Measurements from ENCODE around the gene CHKA. TPM values are rescaled to one million over a fixed set of nuclear protein-coding genes. Genes with fewer than 3 reads are reported as not detected.
A peak's percentile ranks its signal among the peaks of the same experiment; 100 is the strongest.

The CHKA gene
- polyA plus RNA-seq, 1 donor = 21.4 TPM

GRCh38 chr11:68033708-68034045 lies 87.5 kb downstream of the CHKA start:
- no peak for DNase-seq (ENCODE audit: low read depth)

- DNase-seq (ENCODE audit: low read depth) = no peak
Measured at GRCh38 chr11:68032997-68033707, 88.0 kb downstream of the CHKA start.

DNA sequence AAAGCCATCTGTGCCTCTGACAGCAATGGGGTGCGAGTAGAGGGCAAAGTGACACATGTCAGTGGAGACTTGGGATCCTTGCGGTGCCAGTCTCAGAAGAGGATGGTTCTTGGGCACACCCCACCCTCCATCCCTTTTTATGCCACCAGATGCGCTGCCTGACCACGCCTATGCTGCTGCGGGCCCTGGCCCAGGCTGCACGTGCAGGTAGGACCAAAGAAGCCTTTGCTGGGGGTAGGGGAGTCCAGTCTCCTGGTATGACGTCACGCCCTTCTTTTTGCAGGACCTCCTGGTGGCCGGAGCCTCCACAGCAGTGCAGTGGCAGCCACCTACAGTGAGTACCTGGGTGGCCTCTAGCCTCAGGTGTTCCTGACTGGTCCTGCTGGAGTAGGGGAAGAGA lies 89.2 kb downstream of the CHKA start:
- DNase-seq (ENCODE audit: low read depth) = no peak

DNA sequence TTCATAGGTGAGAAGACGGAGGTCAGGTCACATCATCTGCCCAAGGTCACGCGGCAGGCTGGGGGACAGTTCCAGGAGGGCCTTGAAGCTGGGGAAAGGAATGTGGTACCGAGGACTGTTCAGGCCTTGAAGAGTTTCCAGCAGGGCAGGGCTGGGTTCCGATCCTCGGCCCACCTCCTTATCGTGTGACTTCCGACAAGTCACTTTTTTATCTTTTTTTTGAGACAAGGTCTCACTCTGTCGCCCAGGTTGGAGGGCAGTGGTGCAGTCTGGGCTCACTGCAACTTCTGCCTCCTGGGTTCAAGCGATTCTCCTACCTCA lies 90.1 kb downstream of the CHKA start:
- no peak for DNase-seq (ENCODE audit: low read depth)

DNA sequence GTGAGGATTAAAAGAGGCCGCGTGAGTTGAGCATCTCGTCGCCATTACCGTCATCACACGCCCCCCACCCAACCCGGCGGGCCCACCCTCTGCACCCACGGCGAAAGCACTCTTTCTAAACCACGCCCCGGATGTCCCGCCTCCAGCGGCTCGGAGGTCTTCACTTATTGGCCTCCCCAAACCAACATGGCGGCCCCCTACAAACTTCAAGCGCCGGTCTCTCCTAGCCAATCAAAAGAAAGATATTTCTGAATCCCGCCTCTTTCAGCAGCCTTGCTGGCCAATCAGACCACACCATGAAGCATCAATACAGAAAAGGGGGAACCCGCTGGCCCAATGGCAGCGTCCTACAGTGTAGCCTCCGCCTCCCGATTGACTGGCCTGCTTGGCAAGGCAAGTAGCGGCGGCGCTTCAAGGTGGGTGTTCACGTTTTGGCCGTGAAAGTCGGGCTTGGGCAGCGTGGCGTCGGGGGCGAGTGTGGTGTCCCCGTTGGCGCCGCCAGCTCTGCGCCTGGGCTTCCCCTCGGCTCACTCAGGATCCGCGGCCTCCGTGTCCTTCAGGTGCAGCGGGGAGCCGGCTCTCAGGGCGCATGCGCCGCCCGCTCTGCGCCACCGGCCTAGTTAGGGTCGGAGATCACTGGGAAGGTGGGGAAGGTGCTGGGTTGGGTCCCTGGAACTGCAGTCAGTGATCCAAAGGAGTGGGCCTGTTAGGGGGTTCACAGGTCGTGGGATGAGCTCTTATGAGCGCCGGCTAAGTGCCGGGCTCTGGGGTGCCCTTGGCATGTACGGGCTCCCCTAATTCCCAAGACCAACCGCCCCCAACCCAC lies 90.7 kb downstream of the CHKA start, which contains the start of gene NDUFS8:
Gene NDUFS8 (plus strand): TSS at position 364 of the 826 bp plus-strand sequence. CDS start 1,471 bp downstream, outside the sequence.
- peak; percentile 97 for DNase-seq (ENCODE audit: low read depth)

DNA sequence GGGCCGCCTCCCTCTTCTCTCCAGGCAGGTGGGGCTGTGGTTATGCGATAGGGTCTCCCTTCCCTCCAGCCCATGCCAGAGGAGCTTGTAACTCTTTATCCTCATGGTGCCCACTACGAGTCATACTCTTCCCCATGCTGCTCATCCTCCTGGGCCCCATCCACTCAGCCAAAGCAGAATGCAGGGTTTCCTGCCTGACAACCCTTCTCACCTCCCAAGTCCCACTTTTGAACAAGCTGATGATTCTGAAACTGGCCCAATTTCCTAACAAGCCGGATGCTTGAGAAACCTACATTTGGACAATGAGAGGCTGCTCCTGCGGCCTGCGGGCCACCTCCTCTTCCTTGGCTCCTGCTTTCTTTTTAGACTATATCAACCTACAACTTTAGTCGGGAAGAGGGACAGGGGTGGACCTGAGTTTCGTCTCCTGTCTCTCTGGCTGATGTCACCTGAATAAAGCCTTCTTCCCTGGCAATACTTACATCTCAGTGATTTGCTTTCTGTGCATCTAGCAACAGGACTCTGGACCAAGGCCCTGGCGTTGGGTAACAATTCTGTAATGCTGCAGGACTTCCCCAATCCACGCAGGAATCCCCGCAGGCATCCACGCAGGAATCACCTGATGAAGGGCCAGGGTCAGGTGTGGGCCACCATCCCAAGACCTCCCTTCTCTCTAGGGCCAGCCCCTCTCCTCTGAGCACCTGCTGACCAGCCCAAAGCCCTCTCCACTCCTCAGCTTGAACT lies 92.2 kb downstream of the CHKA start:
- no peak for DNase-seq (ENCODE audit: low read depth)

DNA sequence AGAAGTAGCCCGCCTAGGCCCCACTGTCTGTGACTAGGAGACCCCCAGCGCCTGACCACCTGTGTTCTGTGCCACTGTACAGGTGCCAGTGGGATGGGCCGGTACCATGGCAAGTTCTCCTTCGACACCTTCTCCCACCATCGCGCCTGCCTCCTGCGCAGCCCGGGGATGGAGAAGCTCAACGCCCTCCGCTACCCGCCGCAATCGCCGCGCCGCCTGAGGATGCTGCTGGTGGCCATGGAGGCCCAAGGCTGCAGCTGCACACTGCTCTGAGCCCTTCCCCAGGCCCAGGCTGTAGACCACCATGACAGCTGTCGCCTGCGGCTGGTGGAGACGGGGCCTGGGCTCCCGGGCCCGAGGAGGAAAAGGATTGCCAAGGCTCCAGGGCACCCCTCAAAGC lies 93.5 kb downstream of the CHKA start:
- no peak for DNase-seq (ENCODE audit: low read depth)

DNA sequence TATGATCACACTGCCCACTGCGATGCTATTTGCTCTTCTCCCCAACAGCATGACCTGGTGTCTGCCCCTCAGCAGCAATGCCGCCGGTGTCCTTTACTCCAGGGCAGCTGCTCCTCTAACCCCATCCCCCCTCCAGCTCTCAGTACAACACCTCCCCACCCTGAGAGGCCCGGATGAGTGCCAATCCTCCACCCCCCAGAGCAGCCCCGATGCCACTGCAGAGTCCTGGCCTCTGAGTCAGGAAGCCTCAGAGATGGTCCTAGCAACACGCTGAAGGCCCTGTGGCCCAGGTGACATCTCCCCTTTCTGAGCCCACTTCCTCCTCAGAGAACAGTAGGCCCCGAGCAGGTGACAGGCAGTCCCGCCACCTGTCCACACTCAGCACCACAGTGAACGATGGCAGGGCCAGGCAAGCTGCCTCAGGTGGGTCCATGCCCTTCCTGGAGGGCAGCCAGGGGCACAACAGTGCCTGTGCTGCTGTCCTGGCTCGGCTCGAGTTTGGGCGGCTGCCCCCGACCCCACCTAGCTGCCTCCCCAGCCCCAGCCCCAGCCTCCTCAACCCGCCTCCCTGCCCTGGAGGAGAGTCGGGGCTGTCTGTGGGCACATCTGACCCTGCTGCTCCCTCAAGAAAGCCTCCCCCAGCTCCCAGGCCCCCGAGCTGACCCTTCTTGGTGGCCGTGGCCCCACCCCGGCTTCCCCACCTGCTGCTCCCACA lies 94.6 kb downstream of the CHKA start:
- no peak for DNase-seq (ENCODE audit: low read depth)

DNA sequence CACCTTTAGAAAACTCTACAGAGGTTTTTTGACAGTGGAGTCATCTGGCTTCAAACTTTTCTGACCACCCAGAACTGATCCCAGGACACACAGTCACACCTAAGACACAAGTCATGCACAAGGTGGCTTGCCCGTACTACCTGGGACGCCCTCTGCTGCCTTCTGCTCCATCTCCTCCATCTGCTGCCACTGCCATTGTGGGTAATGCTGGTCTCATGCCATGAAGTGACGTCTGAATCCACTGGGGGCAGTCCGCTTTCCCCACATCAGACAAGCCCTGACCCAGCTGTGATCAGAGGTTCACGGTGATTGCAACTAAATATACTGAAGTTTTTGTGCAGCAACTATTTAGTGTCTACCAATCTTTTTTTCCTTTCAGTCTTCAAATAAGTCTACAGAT lies 96.1 kb downstream of the CHKA start:
- DNase-seq (ENCODE audit: low read depth) = no peak

DNA sequence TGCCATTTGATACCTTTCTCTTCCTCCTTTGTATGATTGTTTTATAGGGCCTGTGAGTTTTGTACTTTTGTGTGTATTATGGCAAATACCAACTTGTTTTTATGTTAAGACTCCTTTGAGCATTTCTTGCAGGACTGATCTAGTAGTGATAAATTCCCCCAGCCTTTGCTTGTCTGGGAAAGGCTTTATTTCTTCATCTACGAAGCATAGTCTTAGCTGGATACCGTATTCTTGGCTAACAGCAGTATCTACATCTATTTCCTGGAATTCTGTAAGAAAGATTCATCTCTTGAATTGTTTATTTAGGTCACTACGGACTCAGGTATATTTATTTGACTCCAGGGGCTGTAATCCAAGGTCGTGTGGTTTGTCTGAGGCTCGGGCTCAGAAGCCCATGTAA lies 96.7 kb downstream of the CHKA start:
- no peak for DNase-seq (ENCODE audit: low read depth)

GRCh38 chr11:68022531-68022930 lies 98.7 kb downstream of the CHKA start:
- DNase-seq (ENCODE audit: low read depth) = no peak

GRCh38 chr11:68021167-68021787 lies 99.9 kb downstream of the CHKA start:
- no peak for DNase-seq (ENCODE audit: low read depth)

GRCh38 chr11:68020575-68020974 lies 100.6 kb downstream of the CHKA start:
- DNase-seq (ENCODE audit: low read depth) = no peak

GRCh38 chr11:68019486-68019885 lies 101.7 kb downstream of the CHKA start:
- no peak for DNase-seq (ENCODE audit: low read depth)

DNA sequence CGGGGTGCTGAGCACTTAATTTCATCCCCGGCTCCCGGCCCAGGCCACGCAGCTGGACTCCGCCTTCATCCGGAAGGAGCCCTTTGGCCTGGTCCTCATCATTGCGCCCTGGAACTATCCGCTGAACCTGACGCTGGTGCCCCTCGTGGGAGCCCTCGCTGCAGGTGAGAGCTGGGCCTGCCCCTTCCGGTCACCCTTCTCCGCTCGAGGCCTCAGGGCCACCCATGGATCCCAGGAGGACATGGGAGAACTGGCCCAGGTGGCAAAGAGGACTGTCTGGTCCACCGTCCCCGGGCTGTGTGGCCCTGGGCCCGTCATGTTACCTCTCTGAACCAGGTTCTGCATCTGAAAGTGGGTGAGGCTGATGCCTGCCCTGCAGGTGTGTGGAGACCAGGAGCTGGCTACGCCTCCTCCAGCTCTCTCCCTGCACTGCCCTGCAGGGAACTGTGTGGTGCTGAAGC lies 102.4 kb downstream of the CHKA start:
- no peak for DNase-seq (ENCODE audit: low read depth)

DNA sequence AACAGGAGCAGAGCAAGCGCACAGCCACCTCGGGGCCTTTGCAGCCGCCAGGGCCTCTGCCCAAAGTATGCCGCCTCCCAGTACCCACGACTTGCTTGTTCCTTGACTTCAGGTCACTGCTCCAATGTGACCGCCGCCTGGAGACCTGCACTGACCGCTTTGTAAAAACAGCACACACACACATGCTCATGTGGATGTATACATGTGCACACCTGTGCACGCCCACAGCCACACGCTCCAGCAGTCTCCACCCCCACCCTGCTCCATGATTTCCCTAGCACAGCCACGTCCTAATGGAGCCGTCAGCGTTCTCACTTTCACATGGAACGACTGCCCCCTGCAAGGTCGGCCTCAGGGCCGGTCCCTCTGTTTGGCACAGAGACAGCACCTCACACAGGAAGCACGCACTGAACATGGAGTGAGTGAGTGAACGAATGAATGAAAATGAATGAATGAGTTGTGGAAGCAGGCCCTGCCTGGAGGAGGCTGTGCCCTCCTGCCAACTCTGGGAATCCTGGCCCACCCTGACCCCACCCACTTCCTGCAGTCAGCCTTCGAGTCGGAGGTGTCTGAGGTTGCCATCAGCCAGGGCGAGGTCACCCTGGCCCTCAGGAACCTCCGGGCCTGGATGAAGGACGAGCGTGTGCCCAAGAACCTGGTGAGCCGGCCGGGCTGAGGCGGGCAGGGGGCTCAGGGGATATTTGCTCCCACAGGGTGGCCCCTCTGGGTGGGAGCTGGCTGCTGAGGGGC lies 103.0 kb downstream of the CHKA start:
- DNase-seq (ENCODE audit: low read depth) = no peak

DNA sequence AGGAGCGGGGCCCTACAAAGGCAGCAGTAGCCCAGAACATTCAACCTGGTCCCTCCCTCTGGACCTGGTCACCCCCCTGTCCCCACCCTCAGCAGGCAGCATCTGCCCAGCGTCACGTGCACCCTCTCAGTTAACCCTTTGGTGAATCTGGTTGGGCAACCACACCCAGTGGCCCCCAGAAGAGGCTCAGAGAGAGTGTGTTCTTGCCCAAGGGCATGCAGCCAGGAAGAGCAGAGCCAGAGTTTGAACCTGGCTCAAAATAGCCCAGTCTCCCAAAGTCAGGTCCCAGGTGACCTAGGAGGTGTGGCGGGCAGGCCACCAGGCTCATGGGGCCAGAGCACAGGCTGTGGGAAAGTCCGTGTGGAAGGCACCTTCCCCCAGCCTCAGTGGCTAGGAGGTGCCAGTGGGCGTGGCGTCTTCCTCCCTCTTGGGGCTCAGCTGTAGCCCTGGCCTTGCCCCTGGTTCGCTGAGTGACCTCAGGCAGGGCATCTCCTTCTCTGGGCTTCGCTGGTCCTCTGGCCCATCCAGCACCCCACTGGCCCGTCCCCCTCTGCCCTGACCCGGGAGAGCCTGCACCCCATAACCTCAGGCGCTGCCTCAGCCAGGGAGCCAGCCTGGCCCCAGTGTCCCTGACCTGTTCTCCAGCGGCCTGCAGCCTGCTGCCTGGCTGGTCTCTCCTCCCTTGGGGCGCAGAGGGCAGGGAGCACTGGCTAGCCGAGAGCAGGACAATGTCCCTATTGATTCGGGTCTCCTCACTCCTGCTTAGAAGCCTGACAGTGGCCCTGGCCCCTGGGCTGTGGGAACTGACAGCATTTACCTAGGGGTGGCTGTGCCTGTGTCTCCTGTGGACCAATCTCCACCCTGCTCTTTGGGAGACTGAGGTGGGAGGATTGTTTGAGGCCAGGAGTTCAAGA lies 104.0 kb downstream of the CHKA start:
- DNase-seq (ENCODE audit: low read depth) = no peak

- no peak for DNase-seq (ENCODE audit: low read depth)
Measured at GRCh38 chr11:68016161-68016903, 104.9 kb downstream of the CHKA start.

- no peak for DNase-seq (ENCODE audit: low read depth)
Measured at GRCh38 chr11:68015467-68015866, 105.7 kb downstream of the CHKA start.

Measured in forelimb muscle (tissue), 1 donor.